Measurements from ENCODE around the gene AGA.

AGA gene

GRCh38 chr4:177464026-177464425 is 21.8 kb upstream of the AGA start:
- DNase-seq (ENCODE audit: insufficient read length, low spot score) (no peak), FAIRE-seq (no peak)
- no peak for TF ChIP-seq POLR2A (IDR thresholded peaks at IDR 0.05; ENCODE audit: low read depth, low read length)

- DNase-seq (ENCODE audit: insufficient read length, low spot score), result no peak
- FAIRE-seq, result no peak
Measured at GRCh38 chr4:177461606-177462005, 19.4 kb upstream of the AGA start.

GRCh38 chr4:177460460-177460859 is 18.2 kb upstream of the AGA start:
- FAIRE-seq (no peak), DNase-seq (ENCODE audit: insufficient read length, low spot score) (no peak)
- no peak for TF ChIP-seq POLR2A (IDR thresholded peaks at IDR 0.05; ENCODE audit: low read depth, low read length)

More at GRCh38 chr4:177461606-177462005, 19.4 kb upstream of the AGA start:
- no peak for TF ChIP-seq POLR2A (IDR thresholded peaks at IDR 0.05; ENCODE audit: low read depth, low read length)

GRCh38 chr4:177455561-177455970 is 13.3 kb upstream of the AGA start:
- DNase-seq (ENCODE audit: insufficient read length, low spot score) (no peak), FAIRE-seq (no peak)

GRCh38 chr4:177453116-177453515 is 10.9 kb upstream of the AGA start:
- no peak for FAIRE-seq
- no peak for DNase-seq (ENCODE audit: insufficient read length, low spot score)
- no peak for TF ChIP-seq POLR2A (IDR thresholded peaks at IDR 0.05; ENCODE audit: low read depth, low read length)

More at GRCh38 chr4:177455561-177455970, 13.3 kb upstream of the AGA start:
- TF ChIP-seq POLR2A (IDR thresholded peaks at IDR 0.05; ENCODE audit: low read depth, low read length), result no peak

- no peak for FAIRE-seq
- no peak for DNase-seq (ENCODE audit: insufficient read length, low spot score)
- no peak for TF ChIP-seq POLR2A (IDR thresholded peaks at IDR 0.05; ENCODE audit: low read depth, low read length)
Measured at GRCh38 chr4:177451108-177451500, 8.9 kb upstream of the AGA start.

- no peak for FAIRE-seq
- DNase-seq (ENCODE audit: insufficient read length, low spot score), result no peak
- no peak for TF ChIP-seq POLR2A (IDR thresholded peaks at IDR 0.05; ENCODE audit: low read depth, low read length)
Measured at GRCh38 chr4:177450426-177451107, 8.3 kb upstream of the AGA start.

- no peak for TF ChIP-seq POLR2A (IDR thresholded peaks at IDR 0.05; ENCODE audit: low read depth, low read length)
- FAIRE-seq (no peak), DNase-seq (ENCODE audit: insufficient read length, low spot score) (no peak)
Measured at GRCh38 chr4:177448850-177449249, 6.6 kb upstream of the AGA start.

- FAIRE-seq (no peak), DNase-seq (ENCODE audit: insufficient read length, low spot score) (no peak)
- TF ChIP-seq POLR2A (IDR thresholded peaks at IDR 0.05; ENCODE audit: low read depth, low read length), result no peak
Measured at GRCh38 chr4:177447417-177448004, 5.3 kb upstream of the AGA start.

- no peak for FAIRE-seq
- no peak for TF ChIP-seq POLR2A (IDR thresholded peaks at IDR 0.05; ENCODE audit: low read depth, low read length)
- DNase-seq (ENCODE audit: insufficient read length, low spot score), result no peak
Measured at GRCh38 chr4:177446586-177446985, 4.3 kb upstream of the AGA start.

- TF ChIP-seq POLR2A (IDR thresholded peaks at IDR 0.05; ENCODE audit: low read depth, low read length), result no peak
- DNase-seq (ENCODE audit: insufficient read length, low spot score), result no peak
- no peak for FAIRE-seq
Measured at GRCh38 chr4:177444911-177445736, 2.9 kb upstream of the AGA start.

- TF ChIP-seq POLR2A (IDR thresholded peaks at IDR 0.05; ENCODE audit: low read depth, low read length), result no peak
- FAIRE-seq (no peak), DNase-seq (ENCODE audit: insufficient read length, low spot score) (no peak)
Measured at GRCh38 chr4:177441061-177441802, 1.0 kb downstream of the AGA start.

- no peak for TF ChIP-seq POLR2A (IDR thresholded peaks at IDR 0.05; ENCODE audit: low read depth, low read length)
- FAIRE-seq (no peak), DNase-seq (ENCODE audit: insufficient read length, low spot score) (no peak)
Measured at GRCh38 chr4:177436456-177436855, 5.8 kb downstream of the AGA start.

- DNase-seq (ENCODE audit: insufficient read length, low spot score), result no peak
- TF ChIP-seq POLR2A (IDR thresholded peaks at IDR 0.05; ENCODE audit: low read depth, low read length), result no peak
- FAIRE-seq, result no peak
Measured at GRCh38 chr4:177434667-177435066, 7.6 kb downstream of the AGA start.

Measured in H54 (cell line).